Natural killer cell (primary cell): Measurements from ENCODE around the gene C20orf202. TPM values are rescaled to one million over a fixed set of nuclear protein-coding genes. Genes with fewer than 3 reads are reported as not detected.

Experiments used
- ATAC-seq, 3 donors: fragments of 150-1000 bp in 2 of 3; fragments of 200-7000 bp in 1 of 3; cut with Tn5 transposase; 1 replicate in 1 of 3; 2 replicates in 2 of 3; pipeline ENCODE4 v1.10.0; 2021; ENCODE audit warnings: mild to moderate bottlenecking in 2 of 3, moderate library complexity in 2 of 3
- DNase-seq, 2 donors: peaks; one replicate each; pipeline versions ENCODE4 v3.0.0 to v3.0.0-alpha.2; 2013 to 2021; ENCODE audit warnings: mixed read lengths in 1 of 2
- H3K27ac ChIP-seq: one replicate; pipeline ENCODE4 v1.5.1; 2013; ENCODE audit warnings: mild to moderate bottlenecking, low read length
- H3K27me3 ChIP-seq: one replicate; pipeline ENCODE4 v1.6.1; 2013; ENCODE audit warnings: low read length; ENCODE audit not compliant: control insufficient read depth, insufficient read depth
- H3K36me3 ChIP-seq: one replicate; pipeline ENCODE4 v1.6.1; 2013; ENCODE audit warnings: low read length; ENCODE audit not compliant: control insufficient read depth, insufficient read depth
- H3K4me1 ChIP-seq: one replicate; pipeline ENCODE4 v1.6.1; 2013; ENCODE audit warnings: low read length; ENCODE audit not compliant: control insufficient read depth, insufficient read depth
- H3K4me3 ChIP-seq: one replicate; pipeline ENCODE4 v1.5.1; 2013; ENCODE audit warnings: low read length
- H3K9me3 ChIP-seq: one replicate; pipeline ENCODE4 v1.6.1; 2013; ENCODE audit warnings: low read length; ENCODE audit not compliant: control insufficient read depth, insufficient read depth
- H3K27ac Mint-ChIP-seq, 2 donors: one replicate each; pipeline ENCODE4 v1.8.0; 2022; ENCODE audit warnings: mild to moderate bottlenecking in 2 of 2, mixed read lengths in 2 of 2, moderate library complexity in 1 of 2
- H3K27me3 Mint-ChIP-seq, 2 donors: one replicate each; pipeline ENCODE4 v1.8.0; 2022; ENCODE audit warnings: low read depth in 2 of 2, mixed read lengths in 2 of 2
- H3K36me3 Mint-ChIP-seq: one replicate; pipeline ENCODE4 v1.8.0; 2022; ENCODE audit warnings: mixed read lengths
- H3K4me1 Mint-ChIP-seq, 2 donors: one replicate each; pipeline ENCODE4 v1.8.0; 2022; ENCODE audit warnings: mixed read lengths in 2 of 2
- H3K4me3 Mint-ChIP-seq: one replicate; pipeline ENCODE4 v1.8.0; 2022; ENCODE audit warnings: mild to moderate bottlenecking, moderate library complexity, mixed read lengths
- H3K9me3 Mint-ChIP-seq, 2 donors: one replicate each; pipeline ENCODE4 v1.8.0; 2022; ENCODE audit warnings: mixed read lengths in 2 of 2
- CTCF ChIP-seq: fragments of 200-600 bp; IDR thresholded peaks from one replicate; pipeline ENCODE4 v1.8.0; 2022; ENCODE audit warnings: antibody characterized with exemption
- WGBS: methylation state at CpG from one replicate; pipeline ENCODE4 v1.1.7; 2013; ENCODE audit warnings: missing lambda C conversion rate; ENCODE audit not compliant: insufficient coverage; 5-methylcytosine and 5-hydroxymethylcytosine counted together
- intact Hi-C: fragments of 100-400 bp; cut with micrococcal nuclease; formaldehyde crosslinking; loops from one replicate; pipeline ENCODE4 v1.14.2; 2022
- total RNA-seq, 4 donors: library from RNA; stranded (reverse); fragments of 120-200 nt in 1 of 4; gene quantifications; one replicate each; pipeline versions ENCODE4 v1.2.3 to v1.2.4, GENCODE V29; 2013 to 2022

The C20orf202 gene
- total RNA-seq, 3 donors from 2014 or later (not counting 1 experiment from before 2014, with no cell fraction given) = 0.16 to 0.75 (median 0.60) TPM

- H3K36me3 Mint-ChIP-seq = no peaks in the 10 kb centered on the region
- H3K4me1 ChIP-seq = peaks cover 4% of the 10 kb centered on the region
- H3K27me3 Mint-ChIP-seq = peaks cover 15 to 31% of the 10 kb centered on the region in 2 donors
- H3K27ac ChIP-seq = no peak overlapping the region
- ATAC-seq (no peak), DNase-seq (no peak)
- H3K27me3 ChIP-seq = no peaks in the 10 kb centered on the region
- peaks cover 5 to 8% of the 10 kb centered on the region in 2 donors for H3K4me1 Mint-ChIP-seq
- H3K4me3 ChIP-seq = no peak overlapping the region
- no peaks in the 10 kb centered on the region for H3K9me3 ChIP-seq
- no peak for TF ChIP-seq CTCF
- H3K36me3 ChIP-seq = no peaks in the 10 kb centered on the region
- H3K27ac Mint-ChIP-seq = no peak overlapping the region
- no peaks in the 10 kb centered on the region for H3K9me3 Mint-ChIP-seq
- WGBS = 88% methylated on average over 1 of the region's 1 CpG
- intact Hi-C loops = loop anchor here (10.0 kb wide), 1 partner anchor 106 kb away; no protein-coding TSS in a partner anchor
- H3K4me3 Mint-ChIP-seq = no peak overlapping the region
These were observed 7.2 kb downstream of the C20orf202 start for GRCh38 chr20:1210501-1210900.

GRCh38 chr20:1212023-1212422 lies 8.8 kb downstream of the C20orf202 start:
- Histone ChIP-seq H3K4me3 (no peak overlapping the region), H3K27me3 (no peaks in the 10 kb centered on the region), H3K36me3 (no peaks in the 10 kb centered on the region), H3K27ac (no peak overlapping the region), H3K9me3 (no peaks in the 10 kb centered on the region), H3K4me1 (peaks cover 4% of the 10 kb centered on the region)
- intact Hi-C loops = loop anchor here (10.0 kb wide), 1 partner anchor 107 kb away; no protein-coding TSS in a partner anchor
- Mint-ChIP-seq H3K4me1 (peaks cover 5 to 8% of the 10 kb centered on the region in 2 donors), H3K27ac (no peak overlapping the region), H3K36me3 (no peaks in the 10 kb centered on the region), H3K27me3 (peaks cover 18 to 33% of the 10 kb centered on the region in 2 donors), H3K9me3 (no peaks in the 10 kb centered on the region), H3K4me3 (no peak overlapping the region)
- no peak for ATAC-seq
- no peak for DNase-seq
- TF ChIP-seq CTCF = no peak

- Histone ChIP-seq H3K27me3 (no peaks in the 10 kb centered on the region), H3K36me3 (no peaks in the 10 kb centered on the region), H3K4me1 (peaks cover 4% of the 10 kb centered on the region), H3K4me3 (no peak overlapping the region), H3K9me3 (no peaks in the 10 kb centered on the region), H3K27ac (no peak overlapping the region)
- peak; percentile 82 for TF ChIP-seq CTCF
- H3K4me1 Mint-ChIP-seq = peaks cover 5 to 8% of the 10 kb centered on the region in 2 donors
- intact Hi-C loops = loop anchor here (1.0 to 10.0 kb wide), 2 partner anchors 108 to 397 kb away; no protein-coding TSS in a partner anchor
- H3K27me3 Mint-ChIP-seq = peaks cover 22 to 36% of the 10 kb centered on the region in 2 donors
- ATAC-seq (peak; percentile 90 to 99 (median 94)), DNase-seq (peak; percentile 38 to 85)
- H3K36me3 Mint-ChIP-seq = no peaks in the 10 kb centered on the region
- WGBS = 17% methylated on average over 20 of the region's 21 CpGs
- no peak overlapping the region for H3K4me3 Mint-ChIP-seq
- no peak overlapping the region for H3K27ac Mint-ChIP-seq
- H3K9me3 Mint-ChIP-seq = no peaks in the 10 kb centered on the region
These were observed 9.5 kb downstream of the C20orf202 start for GRCh38 chr20:1212607-1213396.
